ENCODE measurements around the gene GFAP.
A peak's percentile ranks its signal among the peaks of the same experiment; 100 is the strongest.

The GFAP gene

GRCh38 chr17:44880062-44880461 is 35.2 kb downstream of the GFAP start:
- TF ChIP-seq, protein P1, sequence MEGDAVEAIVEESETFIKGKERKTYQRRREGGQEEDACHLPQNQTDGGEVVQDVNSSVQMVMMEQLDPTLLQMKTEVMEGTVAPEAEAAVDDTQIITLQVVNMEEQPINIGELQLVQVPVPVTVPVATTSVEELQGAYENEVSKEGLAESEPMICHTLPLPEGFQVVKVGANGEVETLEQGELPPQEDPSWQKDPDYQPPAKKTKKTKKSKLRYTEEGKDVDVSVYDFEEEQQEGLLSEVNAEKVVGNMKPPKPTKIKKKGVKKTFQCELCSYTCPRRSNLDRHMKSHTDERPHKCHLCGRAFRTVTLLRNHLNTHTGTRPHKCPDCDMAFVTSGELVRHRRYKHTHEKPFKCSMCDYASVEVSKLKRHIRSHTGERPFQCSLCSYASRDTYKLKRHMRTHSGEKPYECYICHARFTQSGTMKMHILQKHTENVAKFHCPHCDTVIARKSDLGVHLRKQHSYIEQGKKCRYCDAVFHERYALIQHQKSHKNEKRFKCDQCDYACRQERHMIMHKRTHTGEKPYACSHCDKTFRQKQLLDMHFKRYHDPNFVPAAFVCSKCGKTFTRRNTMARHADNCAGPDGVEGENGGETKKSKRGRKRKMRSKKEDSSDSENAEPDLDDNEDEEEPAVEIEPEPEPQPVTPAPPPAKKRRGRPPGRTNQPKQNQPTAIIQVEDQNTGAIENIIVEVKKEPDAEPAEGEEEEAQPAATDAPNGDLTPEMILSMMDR (IDR thresholded peaks at IDR 0.05; ENCODE audit: borderline replicate concordance, control extremely low read depth, extremely low read depth, insufficient read depth, missing control alignments) = no peak
- DNase-seq (ENCODE audit: low spot score) = no peak
- in situ Hi-C loops (cut with MboI; ENCODE audit: low sequenced_read_pairs, unreplicated experiment) = no loop called here

GRCh38 chr17:44879376-44879775 is 35.9 kb downstream of the GFAP start:
- DNase-seq (ENCODE audit: low spot score) = no peak
- TF ChIP-seq, protein P1 (IDR thresholded peaks at IDR 0.05; ENCODE audit: borderline replicate concordance, control extremely low read depth, extremely low read depth, insufficient read depth, missing control alignments) = no peak
- in situ Hi-C loops (cut with MboI; ENCODE audit: low sequenced_read_pairs, unreplicated experiment) = no loop called here

DNA sequence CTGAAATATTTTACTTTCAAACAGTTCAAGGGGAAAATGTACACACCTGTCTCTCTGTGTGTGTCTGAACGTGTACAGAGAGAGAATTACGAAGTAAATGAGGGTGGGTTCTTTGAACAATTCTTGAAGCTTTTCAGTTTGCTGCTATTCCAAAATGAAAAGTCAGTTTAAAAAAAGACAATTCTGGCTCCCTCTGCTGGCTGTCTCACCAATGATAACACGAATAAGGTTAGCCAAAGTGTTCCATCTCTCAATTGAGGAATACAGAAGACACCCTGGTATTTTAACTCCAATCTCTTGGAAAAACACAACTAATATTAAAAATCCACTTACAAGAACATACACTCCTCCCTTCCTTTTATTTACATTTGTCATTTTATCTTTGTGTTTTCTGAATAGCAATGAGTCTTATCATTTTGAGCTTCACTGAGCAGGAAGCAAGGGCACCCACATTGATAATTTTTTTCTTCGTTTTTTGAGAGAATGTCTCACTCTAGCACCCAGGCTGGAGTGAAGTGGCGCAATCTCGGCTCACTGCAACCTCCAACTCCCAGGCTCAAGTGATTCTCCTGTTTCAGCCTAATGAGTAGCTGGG is 36.6 kb downstream of the GFAP start:
- in situ Hi-C loops (cut with MboI; ENCODE audit: low sequenced_read_pairs, unreplicated experiment) = no loop called here
- TF ChIP-seq, protein P1 (IDR thresholded peaks at IDR 0.05; ENCODE audit: borderline replicate concordance, control extremely low read depth, extremely low read depth, insufficient read depth, missing control alignments) = peak; percentile 41
- peak; percentile 42 for DNase-seq (ENCODE audit: low spot score)

GRCh38 chr17:44877121-44877520 is 38.2 kb downstream of the GFAP start:
- TF ChIP-seq, protein P1 (IDR thresholded peaks at IDR 0.05; ENCODE audit: borderline replicate concordance, control extremely low read depth, extremely low read depth, insufficient read depth, missing control alignments) = no peak
- in situ Hi-C loops (cut with MboI; ENCODE audit: low sequenced_read_pairs, unreplicated experiment) = no loop called here
- DNase-seq (ENCODE audit: low spot score) = no peak

GRCh38 chr17:44875761-44876160 is 39.5 kb downstream of the GFAP start:
- in situ Hi-C loops (cut with MboI; ENCODE audit: low sequenced_read_pairs, unreplicated experiment) = no loop called here
- TF ChIP-seq, protein P1 (IDR thresholded peaks at IDR 0.05; ENCODE audit: borderline replicate concordance, control extremely low read depth, extremely low read depth, insufficient read depth, missing control alignments) = no peak
- no peak for DNase-seq (ENCODE audit: low spot score)

- TF ChIP-seq, protein P1 (IDR thresholded peaks at IDR 0.05; ENCODE audit: borderline replicate concordance, control extremely low read depth, extremely low read depth, insufficient read depth, missing control alignments) = no peak
- in situ Hi-C loops (cut with MboI; ENCODE audit: low sequenced_read_pairs, unreplicated experiment) = no loop called here
- no peak for DNase-seq (ENCODE audit: low spot score)
Observed at GRCh38 chr17:44872131-44872768, 43.0 kb downstream of the GFAP start.

All from GM13976 (cell line).